ENCODE results near the gene ANKS3.

The ANKS3 gene

DNA sequence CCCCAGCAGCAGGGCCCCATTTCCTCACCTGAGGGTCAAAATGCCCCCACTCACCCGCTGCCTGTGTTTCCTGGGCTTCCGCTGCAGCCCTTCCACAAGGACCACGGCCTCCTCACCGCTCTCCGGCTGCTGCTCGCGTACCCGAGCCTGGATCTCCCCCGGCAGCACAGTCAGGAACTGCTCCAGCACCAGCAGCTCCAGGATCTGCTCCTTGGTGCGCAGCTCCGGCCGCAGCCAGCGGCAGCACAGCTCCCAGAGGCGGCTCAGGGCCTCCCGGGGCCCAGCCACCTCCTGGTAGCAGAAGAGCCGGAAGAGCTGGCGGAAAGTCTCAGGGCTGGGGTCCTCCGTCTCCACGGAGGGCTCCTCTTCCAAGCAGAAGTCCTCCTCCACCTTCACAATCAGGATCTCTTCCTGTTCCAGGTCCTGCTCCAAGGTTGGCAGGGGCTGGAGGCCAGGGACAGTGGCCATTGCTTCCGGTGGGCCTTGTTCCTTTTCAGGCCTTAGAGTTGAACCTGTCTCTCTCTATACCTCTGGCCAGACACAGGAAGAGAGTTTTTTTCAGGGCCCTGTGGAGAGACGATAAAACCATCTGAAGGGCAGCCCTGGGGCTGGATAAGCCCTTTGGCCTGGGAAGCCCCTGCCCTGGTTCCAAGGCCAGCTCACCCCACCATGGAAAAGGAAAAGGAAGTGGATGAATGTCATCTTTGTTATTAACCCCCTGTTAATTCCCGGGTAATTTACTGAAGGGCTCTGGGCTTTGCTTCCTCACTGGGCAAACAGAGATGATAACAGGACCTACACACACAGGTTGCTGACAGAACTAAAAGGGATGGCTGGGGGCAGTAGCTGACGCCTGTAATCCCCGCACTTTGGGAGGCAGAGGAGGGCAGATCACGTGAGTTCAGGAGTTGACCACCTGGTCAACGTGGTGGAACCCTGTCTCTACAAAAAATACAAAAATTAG lies 31.7 kb upstream of the ANKS3 start:
- TF ChIP-seq, protein P1, sequence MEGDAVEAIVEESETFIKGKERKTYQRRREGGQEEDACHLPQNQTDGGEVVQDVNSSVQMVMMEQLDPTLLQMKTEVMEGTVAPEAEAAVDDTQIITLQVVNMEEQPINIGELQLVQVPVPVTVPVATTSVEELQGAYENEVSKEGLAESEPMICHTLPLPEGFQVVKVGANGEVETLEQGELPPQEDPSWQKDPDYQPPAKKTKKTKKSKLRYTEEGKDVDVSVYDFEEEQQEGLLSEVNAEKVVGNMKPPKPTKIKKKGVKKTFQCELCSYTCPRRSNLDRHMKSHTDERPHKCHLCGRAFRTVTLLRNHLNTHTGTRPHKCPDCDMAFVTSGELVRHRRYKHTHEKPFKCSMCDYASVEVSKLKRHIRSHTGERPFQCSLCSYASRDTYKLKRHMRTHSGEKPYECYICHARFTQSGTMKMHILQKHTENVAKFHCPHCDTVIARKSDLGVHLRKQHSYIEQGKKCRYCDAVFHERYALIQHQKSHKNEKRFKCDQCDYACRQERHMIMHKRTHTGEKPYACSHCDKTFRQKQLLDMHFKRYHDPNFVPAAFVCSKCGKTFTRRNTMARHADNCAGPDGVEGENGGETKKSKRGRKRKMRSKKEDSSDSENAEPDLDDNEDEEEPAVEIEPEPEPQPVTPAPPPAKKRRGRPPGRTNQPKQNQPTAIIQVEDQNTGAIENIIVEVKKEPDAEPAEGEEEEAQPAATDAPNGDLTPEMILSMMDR (IDR thresholded peaks at IDR 0.05; ENCODE audit: extremely low read depth, missing control alignments), result no peak
- DNase-seq (ENCODE audit: low spot score), result no peak

DNA sequence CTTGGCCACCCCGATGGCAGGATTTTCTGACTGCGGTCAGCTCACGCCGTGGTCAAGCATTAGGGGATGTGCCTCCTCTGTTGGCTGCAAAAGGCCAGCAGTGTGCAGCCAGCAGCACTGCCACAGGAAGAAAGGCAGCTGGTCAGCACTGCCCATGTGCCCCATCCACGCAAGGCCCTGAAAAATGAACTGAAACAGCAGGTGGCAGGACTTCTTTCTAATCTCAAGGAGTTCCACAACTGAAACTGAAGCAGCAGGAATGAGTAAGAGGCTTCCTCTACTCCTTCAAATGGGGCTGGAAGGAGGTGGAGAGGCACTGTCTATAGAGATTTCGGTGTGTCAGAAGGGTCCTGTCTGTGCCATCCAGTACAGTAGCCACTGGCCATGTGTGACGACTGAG lies 29.7 kb upstream of the ANKS3 start:
- TF ChIP-seq, protein P1 (IDR thresholded peaks at IDR 0.05; ENCODE audit: extremely low read depth, missing control alignments), result no peak
- no peak for DNase-seq (ENCODE audit: low spot score)

DNA sequence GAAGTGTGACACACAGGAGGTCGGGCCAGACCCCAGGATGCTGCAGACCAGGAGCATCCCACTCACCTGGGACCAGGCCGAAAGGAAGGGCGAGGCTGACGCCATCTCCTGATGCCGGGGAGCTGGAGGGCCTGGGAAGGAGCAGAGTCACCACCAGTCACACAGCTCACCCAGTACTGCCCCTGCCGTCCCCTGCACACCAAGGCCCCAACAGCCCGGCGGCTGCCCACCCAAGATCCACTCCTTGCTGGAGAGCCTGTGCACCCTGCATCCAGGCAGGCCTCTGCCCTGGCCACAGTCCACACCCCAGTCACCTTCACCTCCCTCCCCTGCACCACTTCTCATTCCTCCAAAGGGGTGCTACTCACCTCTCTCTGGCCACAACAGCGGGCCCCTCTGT lies 28.1 kb upstream of the ANKS3 start:
- DNase-seq (ENCODE audit: low spot score), result no peak
- TF ChIP-seq, protein P1 (IDR thresholded peaks at IDR 0.05; ENCODE audit: extremely low read depth, missing control alignments), result no peak

DNA sequence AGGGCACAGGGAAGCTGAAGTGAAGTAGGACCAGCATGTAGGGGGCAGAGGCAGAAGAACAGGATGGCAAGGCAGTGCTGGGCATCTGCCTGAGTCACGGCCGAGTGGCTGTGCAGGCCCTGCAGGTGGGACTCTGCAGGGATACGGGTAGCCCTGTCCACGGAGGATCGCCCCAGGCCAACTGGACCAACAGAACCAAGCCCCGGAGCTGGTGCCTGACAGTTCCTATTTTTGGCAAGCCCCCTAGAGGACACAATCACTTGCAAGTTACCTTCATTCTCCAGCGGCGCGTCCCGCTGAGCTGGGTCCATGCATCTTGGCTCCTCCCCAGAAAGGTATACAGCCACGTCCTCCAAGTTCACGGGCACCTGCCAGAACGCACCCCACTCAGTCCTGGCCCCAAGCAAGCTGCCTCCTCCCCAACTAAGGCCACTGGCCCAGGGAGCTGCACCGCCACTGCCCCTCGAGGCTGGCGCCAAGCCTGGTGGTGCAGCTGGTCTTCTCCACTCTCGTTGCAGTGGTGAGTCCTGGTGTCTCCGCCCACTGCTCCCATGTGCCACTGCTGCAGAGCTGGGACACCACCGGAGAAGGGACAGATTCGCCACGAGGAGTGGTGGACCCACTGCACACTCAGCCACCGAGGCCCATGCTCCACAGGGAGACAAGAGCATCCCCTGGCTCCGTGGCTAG lies 26.3 kb upstream of the ANKS3 start:
- DNase-seq (ENCODE audit: low spot score), result no peak
- TF ChIP-seq, protein P1 (IDR thresholded peaks at IDR 0.05; ENCODE audit: extremely low read depth, missing control alignments), result no peak

DNA sequence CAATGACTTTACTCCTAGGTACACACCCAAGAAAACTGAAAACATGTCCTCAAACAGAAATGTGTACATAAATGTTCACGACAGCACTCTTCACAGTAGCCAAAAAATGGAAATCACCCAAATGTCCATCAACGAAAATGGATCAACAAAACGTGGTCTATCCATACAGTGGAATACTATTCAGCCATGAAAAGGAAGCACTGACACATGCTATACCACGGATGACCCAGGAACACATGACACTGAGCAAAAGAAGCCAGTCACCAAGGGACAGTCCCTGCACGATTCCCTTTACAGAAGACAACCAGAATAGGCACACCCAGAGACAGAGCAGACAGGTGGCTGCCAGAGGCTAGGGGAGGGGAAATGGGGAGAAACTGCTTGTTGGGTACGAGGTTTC lies 21.6 kb upstream of the ANKS3 start:
- DNase-seq (ENCODE audit: low spot score), result no peak
- TF ChIP-seq, protein P1 (IDR thresholded peaks at IDR 0.05; ENCODE audit: extremely low read depth, missing control alignments), result no peak

DNA sequence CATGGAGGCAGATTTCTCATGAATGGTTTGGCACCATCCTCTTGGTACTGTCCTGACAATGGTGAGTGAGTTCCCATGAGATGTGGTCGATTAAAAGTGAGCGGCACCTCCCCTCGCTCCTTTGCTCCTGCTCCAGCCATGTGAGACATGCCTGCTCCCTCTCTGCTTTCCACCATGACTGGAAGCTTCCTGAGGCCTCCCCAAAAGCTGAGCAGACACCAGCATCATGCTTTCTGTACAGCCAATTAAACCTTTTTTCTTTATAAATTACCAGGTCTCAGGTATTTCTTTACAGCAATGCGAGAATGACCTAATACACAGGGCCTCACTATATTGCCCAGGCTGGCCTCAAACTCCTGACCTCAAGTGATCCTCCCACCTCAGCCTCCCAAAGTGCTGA lies 20.8 kb upstream of the ANKS3 start:
- TF ChIP-seq, protein P1 (IDR thresholded peaks at IDR 0.05; ENCODE audit: extremely low read depth, missing control alignments), result no peak
- DNase-seq (ENCODE audit: low spot score), result no peak

DNA sequence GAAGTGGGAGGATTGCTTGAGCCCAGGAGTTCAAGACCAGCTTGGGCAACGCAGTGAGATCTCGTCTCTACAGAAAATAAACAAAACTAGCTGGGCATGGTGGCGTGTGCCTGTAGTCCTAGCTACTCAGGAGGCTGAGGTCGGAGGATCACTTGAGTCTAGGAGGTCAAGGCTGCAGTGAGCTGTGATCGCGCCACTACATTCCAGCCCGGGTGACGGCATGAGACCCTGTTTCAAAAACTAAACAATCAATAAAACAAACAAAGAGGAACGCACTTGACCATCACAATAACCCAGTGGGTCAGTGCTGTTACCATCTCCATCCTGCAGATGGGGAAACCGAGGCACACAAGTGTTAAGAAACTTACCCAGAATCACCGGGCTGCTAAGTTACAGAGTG lies 19.2 kb upstream of the ANKS3 start:
- TF ChIP-seq, protein P1 (IDR thresholded peaks at IDR 0.05; ENCODE audit: extremely low read depth, missing control alignments), result no peak
- no peak for DNase-seq (ENCODE audit: low spot score)

Measured in GM20000 (cell line).